SK-N-SH treated with all-trans-retinoic acid at 6 μM for 48 hours (cell line): ENCODE data around the gene PGF.

ENCODE experiments used
- ATAC-seq: fragments of 200-7000 bp; cut with Tn5 transposase; 3 replicates; pipeline ENCODE4 v1.9.1; 2020; ENCODE audit warnings: mild to moderate bottlenecking, moderate library complexity
- ARNTL ChIP-seq: fragments of 450-650 bp; formaldehyde crosslinking; IDR thresholded peaks from 2 replicates; pipeline ENCODE4 v1.5.0; 2020; ENCODE audit warnings: low read depth, mild to moderate bottlenecking, moderate library complexity, borderline replicate concordance
- BACH2 ChIP-seq: fragments of 250-450 bp; sonication (Bioruptor Pico); IDR thresholded peaks from 2 replicates; pipeline ENCODE4 v1.9.0; 2021; ENCODE audit warnings: mild to moderate bottlenecking, borderline replicate concordance
- CREB5 ChIP-seq: fragments of 250-450 bp; sonication (Bioruptor Pico); IDR thresholded peaks from 2 replicates; pipeline ENCODE4 v1.5.1; 2020; ENCODE audit warnings: low read depth, mild to moderate bottlenecking, moderate library complexity
- CSRNP3 ChIP-seq: fragments of 250-450 bp; sonication (Bioruptor Pico); IDR thresholded peaks from 2 replicates; pipeline ENCODE4 v1.5.1; 2021; ENCODE audit warnings: mild to moderate bottlenecking, moderate library complexity
- ESRRG ChIP-seq: fragments of 250-450 bp; sonication (Bioruptor Pico); IDR thresholded peaks from 2 replicates; pipeline ENCODE4 v1.6.1; 2021; ENCODE audit warnings: mild to moderate bottlenecking
- GLIS3 ChIP-seq: fragments of 250-450 bp; sonication (Bioruptor Pico); IDR thresholded peaks from 2 replicates; pipeline ENCODE4 v1.5.0; 2020; ENCODE audit warnings: mild to moderate bottlenecking, moderate library complexity
- ISL1 ChIP-seq: fragments of 250-450 bp; sonication (Bioruptor Pico); IDR thresholded peaks from 2 replicates; pipeline ENCODE4 v2.1.2; 2022; ENCODE audit warnings: mild to moderate bottlenecking, moderate library complexity
- PATZ1 ChIP-seq: fragments of 250-450 bp; sonication (Bioruptor Pico); IDR thresholded peaks from 2 replicates; pipeline ENCODE4 v1.8.0; 2020; ENCODE audit warnings: mild to moderate bottlenecking, moderate library complexity, borderline replicate concordance
- POU6F1 ChIP-seq: fragments of 250-450 bp; sonication (Bioruptor Pico); IDR thresholded peaks from 2 replicates; pipeline ENCODE4 v1.8.0; 2021; ENCODE audit warnings: low read depth, mild to moderate bottlenecking, moderate library complexity, borderline replicate concordance
- RARB ChIP-seq: fragments of 250-450 bp; sonication (Bioruptor Pico); IDR thresholded peaks from 2 replicates; pipeline ENCODE4 v1.8.0; 2021; ENCODE audit warnings: mild to moderate bottlenecking, moderate library complexity
- SNAI2 ChIP-seq: fragments of 250-450 bp; sonication (Bioruptor Pico); IDR thresholded peaks from 2 replicates; pipeline ENCODE4 v1.5.0; 2020; ENCODE audit warnings: mild to moderate bottlenecking, moderate library complexity
- TSHZ2 ChIP-seq: fragments of 250-450 bp; sonication (Bioruptor Pico); IDR thresholded peaks from 2 replicates; pipeline ENCODE4 v1.5.0; 2020; ENCODE audit warnings: mild to moderate bottlenecking, moderate library complexity
- ZC3H10 ChIP-seq: fragments of 250-450 bp; sonication (Bioruptor Pico); IDR thresholded peaks from 2 replicates; pipeline ENCODE4 v1.5.1; 2021; ENCODE audit warnings: mild to moderate bottlenecking, moderate library complexity
- ZNF565 ChIP-seq: fragments of 450-650 bp; formaldehyde crosslinking; conservative IDR thresholded peaks from 2 replicates; pipeline ENCODE4 v1.5.0; 2020; ENCODE audit warnings: low read depth, mild to moderate bottlenecking, moderate library complexity
- ZNF70 ChIP-seq: fragments of 450-650 bp; formaldehyde crosslinking; IDR thresholded peaks from 2 replicates; pipeline ENCODE4 v1.5.0; 2020; ENCODE audit warnings: mild to moderate bottlenecking, moderate library complexity
- ZNF8 ChIP-seq: fragments of 450-650 bp; formaldehyde crosslinking; IDR thresholded peaks from 2 replicates; pipeline ENCODE4 v1.5.0; 2020; ENCODE audit warnings: mild to moderate bottlenecking, moderate library complexity

PGF gene

GRCh38 chr14:74950795-74951442, 4.5 kb downstream of the PGF start:
- TF ChIP-seq TSHZ2 (CRISPR knock-in tag) (no peak), RARB (no peak)
- TF ChIP-seq, all 23 proteins: peak for 0
- no peak for ATAC-seq

GRCh38 chr14:74949859-74950573, 5.4 kb downstream of the PGF start:
- ATAC-seq = no peak
- no peak for TF ChIP-seq BACH2 (CRISPR knock-in tag)
- TF ChIP-seq ZNF8 = no peak
- TF ChIP-seq GLIS3 (CRISPR knock-in tag) = no peak
- no peak for TF ChIP-seq SNAI2 (CRISPR knock-in tag)
- no peak for TF ChIP-seq ARNTL (CRISPR knock-in tag)
- TF ChIP-seq TSHZ2 (CRISPR knock-in tag) = no peak
- no peak for TF ChIP-seq CREB5 (CRISPR knock-in tag)
- no peak for TF ChIP-seq ZNF565 (CRISPR knock-in tag)
- TF ChIP-seq ISL1 (CRISPR knock-in tag) = no peak
- no peak for TF ChIP-seq ESRRG (CRISPR knock-in tag)
- no peak for TF ChIP-seq POU6F1 (CRISPR knock-in tag)
- no peak for TF ChIP-seq PATZ1 (CRISPR knock-in tag)

GRCh38 chr14:74949191-74949601, 6.2 kb downstream of the PGF start:
- no peak for TF ChIP-seq ZC3H10 (CRISPR knock-in tag)
- TF ChIP-seq ISL1 (CRISPR knock-in tag) = no peak
- TF ChIP-seq CSRNP3 (CRISPR knock-in tag) = no peak
- TF ChIP-seq GLIS3 (CRISPR knock-in tag) = no peak
- no peak for TF ChIP-seq ZNF565 (CRISPR knock-in tag)
- TF ChIP-seq ZNF8 = no peak
- TF ChIP-seq RARB = no peak
- TF ChIP-seq SNAI2 (CRISPR knock-in tag) = no peak
- no peak for TF ChIP-seq ESRRG (CRISPR knock-in tag)
- no peak for TF ChIP-seq BACH2 (CRISPR knock-in tag)
- TF ChIP-seq ZNF70 (CRISPR knock-in tag) = no peak
- TF ChIP-seq CREB5 (CRISPR knock-in tag) = no peak
- no peak for TF ChIP-seq POU6F1 (CRISPR knock-in tag)
- no peak for ATAC-seq
